A673 (cell line): ENCODE results near the gene PDGFD. TPM values are rescaled to one million over a fixed set of nuclear protein-coding genes. Genes with fewer than 3 reads are reported as not detected.

Experiments used
- BruUV-seq: library from RNA; stranded (reverse); fragments of 400-500 nt; replicated peaks from 2 replicates; lab custom pipeline; 2021; lab: Mats Ljungman, UMichigan
- CTCF ChIA-PET: fragments of 300-600 bp; sonication (Branson Sonifier 250); formaldehyde crosslinking; loops from one replicate; lab custom pipeline; 2022; ENCODE audit warnings: antibody characterized with exemption; lab: Charles Lee
- POLR2A ChIA-PET: fragments of 300-600 bp; sonication (Branson Sonifier 250); formaldehyde crosslinking; loops from one replicate; lab custom pipeline; 2022; ENCODE audit warnings: antibody characterized with exemption; ENCODE audit not compliant: low non-redundant PET; lab: Charles Lee
- DNase-seq: peaks from one replicate; pipeline ENCODE4 v3.0.0-alpha.2; 2015; ENCODE audit warnings: low spot score
- H3K27ac ChIP-seq: fragments of 200-600 bp; sonication (generic); 2 replicates; pipeline ENCODE4 v1.5.1; 2016; ENCODE audit warnings: mixed run types, low read depth, mild to moderate bottlenecking, mixed read lengths, antibody characterized with exemption, low read length; ENCODE audit not compliant: poor library complexity, severe bottlenecking
- H3K27me3 ChIP-seq: fragments of 200-600 bp; sonication (generic); replicated peaks from 2 replicates; pipeline ENCODE4 v1.6.1; 2017; ENCODE audit warnings: mixed run types, low read depth, mild to moderate bottlenecking, mixed read lengths, antibody characterized with exemption, low read length; ENCODE audit not compliant: insufficient read depth, poor library complexity
- H3K36me3 ChIP-seq: fragments of 200-600 bp; sonication (generic); 2 replicates; pipeline ENCODE4 v1.6.1; 2016; ENCODE audit warnings: mixed run types, mild to moderate bottlenecking, mixed read lengths, antibody characterized with exemption, low read length; ENCODE audit not compliant: insufficient read depth, poor library complexity, severe bottlenecking
- H3K4me1 ChIP-seq: fragments of 200-600 bp; sonication (generic); 2 replicates; pipeline ENCODE4 v1.6.1; 2017; ENCODE audit warnings: mixed run types, mild to moderate bottlenecking, mixed read lengths, antibody characterized with exemption, low read length; ENCODE audit not compliant: insufficient read depth, poor library complexity, severe bottlenecking
- H3K4me3 ChIP-seq: fragments of 200-600 bp; sonication (generic); 2 replicates; pipeline ENCODE4 v1.5.1; 2016; ENCODE audit warnings: low read depth, mixed run types, mild to moderate bottlenecking, mixed read lengths, low read length; ENCODE audit not compliant: poor library complexity, severe bottlenecking
- H3K9me3 ChIP-seq: fragments of 200-600 bp; sonication (generic); 2 replicates; pipeline ENCODE4 v1.6.1; 2016; ENCODE audit warnings: mixed run types, low read depth, mild to moderate bottlenecking, mixed read lengths, antibody characterized with exemption, low read length; ENCODE audit not compliant: poor library complexity, severe bottlenecking
- CTCF ChIP-seq: fragments of 300-800, 200-600 bp; sonication (generic); conservative IDR thresholded peaks from 2 replicates; pipeline ENCODE4 v1.5.1; 2017; ENCODE audit warnings: low read depth, mild to moderate bottlenecking, antibody characterized with exemption, low read length, moderate library complexity, mixed read lengths
- EZH2 ChIP-seq: fragments of 200-600 bp; sonication (generic); IDR thresholded peaks from 2 replicates; pipeline ENCODE4 v1.6.1; 2017; ENCODE audit warnings: borderline replicate concordance, low read depth, mild to moderate bottlenecking, mixed read lengths, antibody characterized with exemption, low read length; ENCODE audit not compliant: poor library complexity, severe bottlenecking
- intact Hi-C: fragments of 100-400 bp; cut with micrococcal nuclease; formaldehyde crosslinking; loops from one replicate; pipeline ENCODE4 v1.10.0; 2022; ENCODE audit not compliant: unreplicated experiment
- total RNA-seq: library from RNA; stranded (reverse); gene quantifications from 2 replicates; pipeline ENCODE4 v1.2.3, GENCODE V29; 2021

The PDGFD gene
- total RNA-seq, 1 experiment from 2014 or later, result 6.1 TPM

GRCh38 chr11:103890654-103891053, 273.3 kb downstream of the PDGFD start:
- no TSS peak for BruUV-seq
- Histone ChIP-seq H3K27me3 (no peaks in the 10 kb centered on the region), H3K4me3 (no peak overlapping the region), H3K9me3 (no peaks in the 10 kb centered on the region), H3K36me3 (no peaks in the 10 kb centered on the region), H3K27ac (no peak overlapping the region), H3K4me1 (peaks cover 6% of the 10 kb centered on the region)
- ChIA-PET POLR2A (no interaction called here), CTCF (no interaction called here)
- TF ChIP-seq EZH2 (no peak), CTCF (no peak)
- intact Hi-C loops, result no loop called here
- DNase-seq, result no peak

DNA sequence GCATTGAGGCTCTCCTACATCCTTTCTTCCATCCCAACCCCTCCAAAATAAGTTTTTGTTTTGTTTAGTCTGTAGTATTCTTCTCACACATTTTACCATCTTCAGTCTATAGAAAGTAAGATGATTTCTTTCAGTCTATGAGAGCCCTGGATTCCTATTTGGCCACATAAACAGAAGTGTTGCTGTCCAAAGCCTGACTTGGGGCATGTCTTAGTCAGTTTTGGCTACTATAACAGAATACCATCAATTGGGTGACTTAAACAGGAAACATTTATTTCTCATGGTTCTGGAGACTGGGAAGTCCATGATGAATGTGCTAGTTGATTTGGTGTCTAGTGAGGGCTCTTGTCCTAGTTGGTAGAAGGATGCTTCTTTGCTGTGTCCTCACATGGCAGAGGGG, 274.3 kb downstream of the PDGFD start:
- no TSS peak for BruUV-seq
- intact Hi-C loops, result no loop called here

GRCh38 chr11:103888541-103888951, 275.4 kb downstream of the PDGFD start:
- TF ChIP-seq EZH2, result no peak
- no peak for TF ChIP-seq CTCF
- DNase-seq, result no peak

More for the DNA sequence above, 274.3 kb downstream of the PDGFD start:
- no peak overlapping the region for H3K4me3 ChIP-seq
- TF ChIP-seq EZH2 (no peak), CTCF (no peak)
- no peaks in the 10 kb centered on the region for H3K9me3 ChIP-seq
- no peak for DNase-seq
- H3K4me1 ChIP-seq, result peaks cover 6% of the 10 kb centered on the region
- POLR2A ChIA-PET, result no interaction called here
- no peaks in the 10 kb centered on the region for H3K27me3 ChIP-seq
- CTCF ChIA-PET, result no interaction called here
- H3K36me3 ChIP-seq, result no peaks in the 10 kb centered on the region
- H3K27ac ChIP-seq, result no peak overlapping the region

More at GRCh38 chr11:103888541-103888951, 275.4 kb downstream of the PDGFD start:
- Histone ChIP-seq H3K36me3 (no peaks in the 10 kb centered on the region), H3K27ac (no peak overlapping the region), H3K9me3 (no peaks in the 10 kb centered on the region), H3K4me3 (no peak overlapping the region), H3K4me1 (peaks cover 6% of the 10 kb centered on the region), H3K27me3 (no peaks in the 10 kb centered on the region)
- intact Hi-C loops, result no loop called here
- ChIA-PET POLR2A (no interaction called here), CTCF (no interaction called here)
- no TSS peak for BruUV-seq
